Stimulated activated CD4-positive, alpha-beta T cell treated with anti-CD3 and anti-CD28 coated beads, Interleukin-4, amount 100 ng/mL, for 48 hours (primary cell): ENCODE results near the gene SEC31B.

ENCODE experiments used
- DNase-seq, 2 donors: peaks; one replicate each; pipeline ENCODE4 v3.0.0-alpha.2; 2020; ENCODE audit warnings: low read depth in 2 of 2

Gene SEC31B

GRCh38 chr10:100528123-100528886, 8.6 kb upstream of the SEC31B start:
- no peak for DNase-seq

GRCh38 chr10:100524638-100525037, 5.0 kb upstream of the SEC31B start:
- no peak for DNase-seq

GRCh38 chr10:100524206-100524605, 4.5 kb upstream of the SEC31B start:
- DNase-seq = no peak

- DNase-seq = no peak
These were observed 3.3 kb upstream of the SEC31B start for GRCh38 chr10:100522945-100523344.

GRCh38 chr10:100522107-100522801, 2.6 kb upstream of the SEC31B start:
- DNase-seq = no peak

GRCh38 chr10:100520811-100521210, 1.1 kb upstream of the SEC31B start:
- DNase-seq = no peak

GRCh38 chr10:100518761-100519241, 860 bp downstream of the SEC31B start:
- DNase-seq = peak; percentile 47 to 60

- no peak for DNase-seq
These were observed 2.8 kb downstream of the SEC31B start for GRCh38 chr10:100516847-100517246.

- no peak for DNase-seq
These were observed 4.0 kb downstream of the SEC31B start for GRCh38 chr10:100515612-100516011.

- DNase-seq = peak in 1 of 2 donors; percentile 33
These were observed 8.9 kb downstream of the SEC31B start for GRCh38 chr10:100510533-100511308.

- DNase-seq = peak; percentile 23 to 32
These were observed 10.3 kb downstream of the SEC31B start for GRCh38 chr10:100509241-100509840.

- DNase-seq = no peak
These were observed 10.9 kb downstream of the SEC31B start for GRCh38 chr10:100508691-100509150.

- no peak for DNase-seq
These were observed 11.4 kb downstream of the SEC31B start for GRCh38 chr10:100508266-100508665.

GRCh38 chr10:100507357-100507732, 12.3 kb downstream of the SEC31B start:
- no peak for DNase-seq

GRCh38 chr10:100506596-100507356, 12.9 kb downstream of the SEC31B start:
- peak in 1 of 2 donors; percentile 9 for DNase-seq

- no peak for DNase-seq
These were observed 14.5 kb downstream of the SEC31B start for GRCh38 chr10:100505164-100505563.

GRCh38 chr10:100504096-100504495, 15.6 kb downstream of the SEC31B start:
- DNase-seq = no peak

GRCh38 chr10:100502926-100503494, 16.7 kb downstream of the SEC31B start:
- DNase-seq = no peak

- DNase-seq = no peak
These were observed 18.2 kb downstream of the SEC31B start for GRCh38 chr10:100501423-100501822.

- no peak for DNase-seq
These were observed 21.6 kb downstream of the SEC31B start for GRCh38 chr10:100498059-100498458.

- no peak for DNase-seq
These were observed 23.1 kb downstream of the SEC31B start for GRCh38 chr10:100496567-100496966.
